ENCODE results near the gene PAX2. TPM values are rescaled to one million over a fixed set of nuclear protein-coding genes. Genes with fewer than 3 reads are reported as not detected.

Gene PAX2
- total RNA-seq, 1 experiment from 2014 or later, result not detected

DNA sequence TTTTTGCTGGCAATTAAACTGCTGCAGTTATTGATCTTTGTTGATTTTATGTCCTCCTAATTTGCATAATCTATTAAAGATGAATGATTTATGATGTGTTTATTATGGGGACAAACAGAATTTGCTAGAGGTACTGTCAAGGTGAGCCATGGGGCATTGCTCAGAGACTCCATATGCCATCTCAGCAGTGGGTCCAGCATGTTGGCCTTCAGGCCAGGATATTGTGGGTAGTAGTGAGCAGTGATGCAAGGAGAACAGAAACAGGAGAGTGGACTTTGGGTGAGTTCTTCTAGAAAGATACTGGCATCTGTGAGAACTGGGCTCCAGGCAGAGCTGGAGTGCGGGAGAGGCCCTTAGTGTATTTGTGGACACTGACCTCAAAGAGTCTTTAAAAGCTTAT lies 65.9 kb downstream of the PAX2 start:
- Histone ChIP-seq H3K4me1 (ENCODE audit: insufficient read depth, low read length, poor library complexity, severe bottlenecking) (no peaks in the 10 kb centered on the region), H3K27ac (ENCODE audit: low read depth, low read length, poor library complexity, severe bottlenecking) (no peak overlapping the region), H3K4me3 (ENCODE audit: low read depth, low read length, poor library complexity, severe bottlenecking) (no peak overlapping the region), H3K36me3 (ENCODE audit: insufficient read depth, low read length, poor library complexity, severe bottlenecking) (no peaks in the 10 kb centered on the region), H3K27me3 (replicated peaks; ENCODE audit: insufficient read depth, low read depth, low read length, poor library complexity) (peaks cover 53% of the 10 kb centered on the region), H3K9me3 (ENCODE audit: low read depth, low read length, poor library complexity, severe bottlenecking) (no peaks in the 10 kb centered on the region)
- CTCF ChIA-PET, result no interaction called here
- TF ChIP-seq EZH2 (IDR thresholded peaks at IDR 0.05; ENCODE audit: borderline replicate concordance, low read depth, low read length, poor library complexity, severe bottlenecking), result no peak
- TF ChIP-seq, protein P1, sequence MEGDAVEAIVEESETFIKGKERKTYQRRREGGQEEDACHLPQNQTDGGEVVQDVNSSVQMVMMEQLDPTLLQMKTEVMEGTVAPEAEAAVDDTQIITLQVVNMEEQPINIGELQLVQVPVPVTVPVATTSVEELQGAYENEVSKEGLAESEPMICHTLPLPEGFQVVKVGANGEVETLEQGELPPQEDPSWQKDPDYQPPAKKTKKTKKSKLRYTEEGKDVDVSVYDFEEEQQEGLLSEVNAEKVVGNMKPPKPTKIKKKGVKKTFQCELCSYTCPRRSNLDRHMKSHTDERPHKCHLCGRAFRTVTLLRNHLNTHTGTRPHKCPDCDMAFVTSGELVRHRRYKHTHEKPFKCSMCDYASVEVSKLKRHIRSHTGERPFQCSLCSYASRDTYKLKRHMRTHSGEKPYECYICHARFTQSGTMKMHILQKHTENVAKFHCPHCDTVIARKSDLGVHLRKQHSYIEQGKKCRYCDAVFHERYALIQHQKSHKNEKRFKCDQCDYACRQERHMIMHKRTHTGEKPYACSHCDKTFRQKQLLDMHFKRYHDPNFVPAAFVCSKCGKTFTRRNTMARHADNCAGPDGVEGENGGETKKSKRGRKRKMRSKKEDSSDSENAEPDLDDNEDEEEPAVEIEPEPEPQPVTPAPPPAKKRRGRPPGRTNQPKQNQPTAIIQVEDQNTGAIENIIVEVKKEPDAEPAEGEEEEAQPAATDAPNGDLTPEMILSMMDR (conservative IDR thresholded peaks at IDR 0.05; ENCODE audit: low read depth, low read length), result no peak
- POLR2A ChIA-PET (ENCODE audit: low non-redundant PET), result no interaction called here
- intact Hi-C loops (cut with micrococcal nuclease; ENCODE audit: unreplicated experiment), result no loop called here
- no peak for DNase-seq (ENCODE audit: low spot score)
- no TSS peak for BruUV-seq (replicated peaks)

DNA sequence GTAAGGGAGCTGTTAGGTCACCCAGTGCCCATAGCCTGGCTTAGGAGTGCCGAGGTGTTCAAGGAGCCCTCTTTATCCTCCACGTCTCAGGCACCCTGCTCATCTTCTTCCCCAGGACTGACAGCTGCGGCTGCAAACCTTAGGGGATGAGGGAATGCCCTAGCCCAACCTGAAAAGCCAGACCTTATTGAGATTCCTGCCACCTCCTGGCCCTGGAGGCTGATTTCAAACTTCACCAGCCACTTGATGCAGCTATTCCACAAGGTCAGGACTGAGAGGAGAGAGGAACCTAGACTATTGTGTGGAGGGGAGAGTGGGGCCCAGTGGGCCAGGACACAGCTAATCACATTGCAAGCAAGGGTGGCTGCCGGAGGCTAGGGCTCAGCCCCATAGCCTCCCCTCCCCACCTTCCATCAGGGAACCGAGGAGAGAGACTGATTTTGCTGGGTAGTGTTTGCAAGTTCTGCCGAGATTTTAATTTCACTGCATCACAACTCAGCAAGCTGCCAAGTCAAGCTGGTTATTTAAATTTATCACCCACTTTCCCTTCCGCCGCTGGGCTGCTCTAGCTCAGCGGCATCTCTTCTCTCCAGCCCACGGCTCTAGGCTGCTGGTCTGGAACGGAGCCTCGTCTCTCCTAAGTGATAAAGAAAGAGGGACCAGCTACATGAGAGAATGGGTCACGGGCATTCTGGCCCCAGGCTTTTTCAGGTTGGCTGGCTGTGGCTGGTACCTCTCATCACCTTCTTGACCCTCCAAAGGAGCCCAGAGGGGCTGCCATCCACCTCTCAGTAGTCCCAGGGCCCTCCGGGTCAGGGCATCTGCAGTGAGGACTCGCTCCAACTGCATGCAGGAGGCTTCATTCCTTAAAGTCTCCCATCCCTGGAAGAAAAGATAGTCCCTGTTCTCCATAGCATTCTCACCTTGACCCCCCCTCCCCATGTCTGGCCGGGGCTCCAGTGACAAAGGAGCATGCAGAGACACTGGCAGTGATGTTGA lies 66.7 kb downstream of the PAX2 start:
- Histone ChIP-seq H3K36me3 (ENCODE audit: insufficient read depth, low read length, poor library complexity, severe bottlenecking) (no peaks in the 10 kb centered on the region), H3K4me1 (ENCODE audit: insufficient read depth, low read length, poor library complexity, severe bottlenecking) (no peaks in the 10 kb centered on the region), H3K4me3 (ENCODE audit: low read depth, low read length, poor library complexity, severe bottlenecking) (no peak overlapping the region), H3K27ac (ENCODE audit: low read depth, low read length, poor library complexity, severe bottlenecking) (no peak overlapping the region), H3K9me3 (ENCODE audit: low read depth, low read length, poor library complexity, severe bottlenecking) (no peaks in the 10 kb centered on the region), H3K27me3 (replicated peaks; ENCODE audit: insufficient read depth, low read depth, low read length, poor library complexity) (peaks cover 61% of the 10 kb centered on the region)
- BruUV-seq (replicated peaks), result no TSS peak
- DNase-seq (ENCODE audit: low spot score), result no peak
- intact Hi-C loops (cut with micrococcal nuclease; ENCODE audit: unreplicated experiment), result no loop called here
- TF ChIP-seq, protein P1 (conservative IDR thresholded peaks at IDR 0.05; ENCODE audit: low read depth, low read length), result no peak
- no peak for TF ChIP-seq EZH2 (IDR thresholded peaks at IDR 0.05; ENCODE audit: borderline replicate concordance, low read depth, low read length, poor library complexity, severe bottlenecking)
- ChIA-PET CTCF (no interaction called here), POLR2A (ENCODE audit: low non-redundant PET) (no interaction called here)

DNA sequence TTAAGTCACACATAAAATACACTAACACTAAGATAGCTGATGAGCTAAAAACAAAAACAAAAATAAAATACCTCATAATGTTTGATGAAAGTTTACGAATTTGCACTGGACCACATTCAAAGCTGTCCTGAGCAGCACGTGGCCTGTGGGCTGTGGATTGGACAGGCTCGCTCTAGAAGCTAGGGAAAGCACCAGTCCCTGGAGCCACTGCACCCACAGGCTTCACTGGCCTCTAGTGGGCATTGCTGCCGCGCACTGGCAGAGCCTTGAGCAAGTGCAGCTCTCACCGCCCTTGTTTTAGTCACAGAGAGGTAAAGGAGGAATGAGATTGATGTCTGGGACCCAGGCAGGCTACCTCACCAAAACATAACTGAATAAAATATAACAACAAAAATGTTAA lies 67.6 kb downstream of the PAX2 start:
- CTCF ChIA-PET, result no interaction called here
- Histone ChIP-seq H3K9me3 (ENCODE audit: low read depth, low read length, poor library complexity, severe bottlenecking) (no peaks in the 10 kb centered on the region), H3K36me3 (ENCODE audit: insufficient read depth, low read length, poor library complexity, severe bottlenecking) (no peaks in the 10 kb centered on the region), H3K4me1 (ENCODE audit: insufficient read depth, low read length, poor library complexity, severe bottlenecking) (no peaks in the 10 kb centered on the region), H3K27me3 (replicated peaks; ENCODE audit: insufficient read depth, low read depth, low read length, poor library complexity) (peaks cover 65% of the 10 kb centered on the region), H3K4me3 (ENCODE audit: low read depth, low read length, poor library complexity, severe bottlenecking) (no peak overlapping the region), H3K27ac (ENCODE audit: low read depth, low read length, poor library complexity, severe bottlenecking) (no peak overlapping the region)
- BruUV-seq (replicated peaks), result no TSS peak
- TF ChIP-seq, protein P1 (conservative IDR thresholded peaks at IDR 0.05; ENCODE audit: low read depth, low read length), result no peak
- no peak for TF ChIP-seq EZH2 (IDR thresholded peaks at IDR 0.05; ENCODE audit: borderline replicate concordance, low read depth, low read length, poor library complexity, severe bottlenecking)
- intact Hi-C loops (cut with micrococcal nuclease; ENCODE audit: unreplicated experiment), result no loop called here
- POLR2A ChIA-PET (ENCODE audit: low non-redundant PET), result no interaction called here
- no peak for DNase-seq (ENCODE audit: low spot score)
